ENCODE measurements around the gene SLC17A9. TPM values are rescaled to one million over a fixed set of nuclear protein-coding genes. Genes with fewer than 3 reads are reported as not detected.

The SLC17A9 gene
- total and polyA plus RNA-seq, 2 experiments from 2014 or later: 1.8 to 3.2 TPM

GRCh38 chr20:62917720-62918119 is 34.8 kb upstream of the SLC17A9 start:
- no peaks in the 10 kb centered on the region for H3K9me3 ChIP-seq (ENCODE audit: low read depth)
- TF ChIP-seq CTCF (IDR thresholded peaks at IDR 0.05; ENCODE audit: low read depth, low read length): no peak
- no peak overlapping the region for H3K27ac ChIP-seq
- peaks cover 4% of the 10 kb centered on the region for H3K36me3 ChIP-seq
- no peak overlapping the region for H3K4me3 ChIP-seq
- peaks cover 41% of the 10 kb centered on the region for H3K4me1 ChIP-seq (ENCODE audit: low read depth)
- no peak for DNase-seq (ENCODE audit: low read depth in 1 of 2, low spot score in 1 of 2)
- H3K27me3 ChIP-seq: no peaks in the 10 kb centered on the region

GRCh38 chr20:62918147-62918546 is 34.4 kb upstream of the SLC17A9 start:
- no peaks in the 10 kb centered on the region for H3K27me3 ChIP-seq
- no peak overlapping the region for H3K27ac ChIP-seq
- TF ChIP-seq CTCF (IDR thresholded peaks at IDR 0.05; ENCODE audit: low read depth, low read length): no peak
- no peak for DNase-seq (ENCODE audit: low read depth in 1 of 2, low spot score in 1 of 2)
- H3K9me3 ChIP-seq (ENCODE audit: low read depth): no peaks in the 10 kb centered on the region
- peaks cover 4% of the 10 kb centered on the region for H3K36me3 ChIP-seq
- H3K4me1 ChIP-seq (ENCODE audit: low read depth): peaks cover 41% of the 10 kb centered on the region
- H3K4me3 ChIP-seq: no peak overlapping the region

GRCh38 chr20:62918831-62919230 is 33.7 kb upstream of the SLC17A9 start:
- DNase-seq (ENCODE audit: low read depth in 1 of 2, low spot score in 1 of 2): no peak
- peaks cover 38% of the 10 kb centered on the region for H3K4me1 ChIP-seq (ENCODE audit: low read depth)
- no peak for TF ChIP-seq CTCF (IDR thresholded peaks at IDR 0.05; ENCODE audit: low read depth, low read length)
- H3K27me3 ChIP-seq: no peaks in the 10 kb centered on the region
- no peak overlapping the region for H3K27ac ChIP-seq
- no peak overlapping the region for H3K4me3 ChIP-seq
- no peaks in the 10 kb centered on the region for H3K9me3 ChIP-seq (ENCODE audit: low read depth)
- peaks cover 1% of the 10 kb centered on the region for H3K36me3 ChIP-seq

- peak in 1 of 2 donors; percentile 14 for DNase-seq (ENCODE audit: low read depth in 1 of 2, low spot score in 1 of 2)
- H3K4me3 ChIP-seq: no peak overlapping the region
- peaks cover 37% of the 10 kb centered on the region for H3K4me1 ChIP-seq (ENCODE audit: low read depth)
These were observed 32.4 kb upstream of the SLC17A9 start for GRCh38 chr20:62920039-62920645.

GRCh38 chr20:62921119-62921687 is 31.3 kb upstream of the SLC17A9 start:
- peaks cover 33% of the 10 kb centered on the region for H3K4me1 ChIP-seq (ENCODE audit: low read depth)
- no peak overlapping the region for H3K4me3 ChIP-seq
- H3K36me3 ChIP-seq: no peaks in the 10 kb centered on the region
- peak; percentile 62 for TF ChIP-seq CTCF (IDR thresholded peaks at IDR 0.05; ENCODE audit: low read depth, low read length)
- peak overlapping the region; percentile 46 for H3K27ac ChIP-seq
- no peaks in the 10 kb centered on the region for H3K27me3 ChIP-seq
- H3K9me3 ChIP-seq (ENCODE audit: low read depth): no peaks in the 10 kb centered on the region
- DNase-seq (ENCODE audit: low read depth in 1 of 2, low spot score in 1 of 2): peak; percentile 61 to 85

More at GRCh38 chr20:62920039-62920645, 32.4 kb upstream of the SLC17A9 start:
- no peaks in the 10 kb centered on the region for H3K36me3 ChIP-seq
- no peaks in the 10 kb centered on the region for H3K27me3 ChIP-seq
- no peak for TF ChIP-seq CTCF (IDR thresholded peaks at IDR 0.05; ENCODE audit: low read depth, low read length)
- no peaks in the 10 kb centered on the region for H3K9me3 ChIP-seq (ENCODE audit: low read depth)
- H3K27ac ChIP-seq: peak overlapping the region; percentile 46
